A549 (cell line): Measurements from ENCODE around the gene OTUB2. TPM values are rescaled to one million over a fixed set of nuclear protein-coding genes. Genes with fewer than 3 reads are reported as not detected.

ENCODE experiments used
- ATAC-seq, 2 experiments: fragments of 200-7000 bp in 1 of 2; fragments of >200 bp in 1 of 2; cut with Nextera tagmentation in 1 of 2; cut with Tn5 transposase in 1 of 2; 3 replicates each; pipeline versions ENCODE4 v1.8.0 to v1.9.1; 2018 to 2020; ENCODE audit warnings: mild to moderate bottlenecking in 1 of 2, moderate library complexity in 1 of 2
- CTCF ChIA-PET: fragments of 300-600 bp; sonication (Branson Sonifier 250); formaldehyde crosslinking; extraction: SDS; loops from one replicate; lab custom pipeline; 2021; ENCODE audit warnings: antibody characterized with exemption, inconsistent platforms; lab: Yijun Ruan, JAX
- POLR2A ChIA-PET: fragments of 350-600 bp; formaldehyde crosslinking; extraction: SDS; loops from one replicate; lab custom pipeline; 2021; ENCODE audit warnings: antibody characterized with exemption, inconsistent platforms; lab: Yijun Ruan, JAX
- DNase-seq, 2 experiments: peaks; one replicate each; pipeline versions ENCODE4 v3.0.0 to v3.0.0-alpha.2; 2011 to 2016; ENCODE audit warnings: low read depth in 1 of 2, low spot score in 1 of 2
- FAIRE-seq: peaks from 2 replicates; lab custom pipeline; 2011; peaks lifted over from hg19 to GRCh38; lab: Jason Lieb, UNC
- H3K27ac ChIP-seq, 2 experiments: fragments of >200 bp; sonication (Bioruptor Twin); formaldehyde crosslinking; 3 replicates each; pipeline ENCODE4 v1.5.1; 2016 to 2017
- H3K4me1 ChIP-seq: fragments of >200 bp; sonication (Bioruptor Twin); formaldehyde crosslinking; 3 replicates; pipeline ENCODE4 v1.6.1; 2016
- H3K4me2 ChIP-seq: fragments of >200 bp; sonication (Bioruptor Twin); formaldehyde crosslinking; 3 replicates; pipeline ENCODE4 v1.6.1; 2016
- H3K4me3 ChIP-seq: fragments of >200 bp; sonication (Bioruptor Twin); formaldehyde crosslinking; 3 replicates; pipeline ENCODE4 v1.5.1; 2016
- H3K9me3 ChIP-seq: fragments of >200 bp; sonication (Bioruptor Twin); formaldehyde crosslinking; 3 replicates; pipeline ENCODE4 v1.6.1; 2016
- BHLHE40 ChIP-seq: IDR thresholded peaks from 2 replicates; pipeline ENCODE4 v1.6.1; 2012; ENCODE audit warnings: low read depth, low read length, inconsistent platforms
- CBX2 ChIP-seq: fragments of 200-600 bp; sonication (generic); IDR thresholded peaks from 2 replicates; pipeline ENCODE4 v1.6.1; 2016; ENCODE audit warnings: low read depth, mild to moderate bottlenecking, borderline replicate concordance
- CBX8 ChIP-seq: fragments of 200-600 bp; sonication (generic); IDR thresholded peaks from 2 replicates; pipeline ENCODE4 v1.6.1; 2016
- EHMT2 ChIP-seq: fragments of 200-600 bp; sonication (generic); IDR thresholded peaks from 2 replicates; pipeline ENCODE4 v1.6.1; 2016; ENCODE audit warnings: antibody characterized with exemption, low read depth, mild to moderate bottlenecking, moderate library complexity
- HEYL ChIP-seq: fragments of 250-450 bp; sonication (Bioruptor Pico); IDR thresholded peaks from 2 replicates; pipeline ENCODE4 v1.8.0; 2021; ENCODE audit warnings: mild to moderate bottlenecking, moderate library complexity
- HMGXB4 ChIP-seq: fragments of 250-450 bp; sonication (Bioruptor Pico); IDR thresholded peaks from 2 replicates; pipeline ENCODE4 v1.5.0; 2021; ENCODE audit warnings: mild to moderate bottlenecking, moderate library complexity, borderline replicate concordance
- HOXA7 ChIP-seq: fragments of 250-450 bp; sonication (Bioruptor Pico); IDR thresholded peaks from 2 replicates; pipeline ENCODE4 v1.5.0; 2020; ENCODE audit warnings: mild to moderate bottlenecking, moderate library complexity
- HOXB5 ChIP-seq: fragments of 250-450 bp; sonication (Bioruptor Pico); IDR thresholded peaks from 2 replicates; pipeline ENCODE4 v1.5.0; 2020; ENCODE audit warnings: mild to moderate bottlenecking, moderate library complexity
- MAFK ChIP-seq: fragments of 450-650 bp; IDR thresholded peaks from 2 replicates; pipeline ENCODE4 v1.6.1; 2014; ENCODE audit not compliant: partially characterized antibody
- NFE2L2 ChIP-seq: fragments of 150-350 bp; conservative IDR thresholded peaks from 2 replicates; pipeline ENCODE4 v1.6.1; 2014; ENCODE audit warnings: low read length
- NPAS2 ChIP-seq: fragments of 250-450 bp; sonication (Bioruptor Pico); IDR thresholded peaks from 2 replicates; pipeline ENCODE4 v1.8.0; 2022; ENCODE audit warnings: mild to moderate bottlenecking, moderate library complexity, borderline replicate concordance
- PHF8 ChIP-seq: fragments of 200-600 bp; sonication (generic); IDR thresholded peaks from 2 replicates; pipeline ENCODE4 v1.6.1; 2016; ENCODE audit warnings: low read depth, mild to moderate bottlenecking, antibody characterized with exemption, moderate library complexity, borderline replicate concordance
- RARB ChIP-seq: fragments of 250-450 bp; sonication (Bioruptor Pico); IDR thresholded peaks from 2 replicates; pipeline ENCODE4 v1.8.0; 2021; ENCODE audit warnings: mild to moderate bottlenecking, moderate library complexity
- RCOR1 ChIP-seq: fragments of 150-350 bp; IDR thresholded peaks from 2 replicates; pipeline ENCODE4 v1.6.1; 2014; ENCODE audit warnings: antibody characterized with exemption, low read length, low read depth
- RFX5 ChIP-seq: fragments of 450-650 bp; IDR thresholded peaks from 2 replicates; pipeline ENCODE4 v1.7.1; 2014; ENCODE audit warnings: antibody characterized with exemption, mild to moderate bottlenecking, moderate library complexity
- RNF2 ChIP-seq: fragments of 200-600 bp; sonication (generic); IDR thresholded peaks from 2 replicates; pipeline ENCODE4 v1.6.1; 2016; ENCODE audit warnings: low read depth, mild to moderate bottlenecking, antibody characterized with exemption, moderate library complexity, borderline replicate concordance
- SREBF2 ChIP-seq: fragments of 450-650 bp; IDR thresholded peaks from 2 replicates; pipeline ENCODE4 v1.6.1; 2014; ENCODE audit warnings: mild to moderate bottlenecking, moderate library complexity
- TFCP2L1 ChIP-seq: fragments of 250-450 bp; sonication (Bioruptor Pico); IDR thresholded peaks from 2 replicates; pipeline ENCODE4 v1.5.0; 2021; ENCODE audit warnings: mild to moderate bottlenecking
- TP53 ChIP-seq: fragments of 250-450 bp; sonication (Bioruptor Pico); IDR thresholded peaks from 2 replicates; pipeline ENCODE4 v1.5.0; 2021; ENCODE audit warnings: mild to moderate bottlenecking, moderate library complexity
- USF2 ChIP-seq: fragments of 450-650 bp; IDR thresholded peaks from 2 replicates; pipeline ENCODE4 v1.6.1; 2014; ENCODE audit warnings: antibody characterized with exemption
- ZC3H11A ChIP-seq: fragments of 450-650 bp; IDR thresholded peaks from 2 replicates; pipeline ENCODE4 v1.6.1; 2014; ENCODE audit warnings: antibody characterized with exemption, mild to moderate bottlenecking
- ZFP36 ChIP-seq: fragments of 450-650 bp; IDR thresholded peaks from 2 replicates; pipeline ENCODE4 v1.6.1; 2014; ENCODE audit warnings: borderline replicate concordance; ENCODE audit not compliant: partially characterized antibody
- WGBS: methylation state at CpG from one replicate; pipeline ENCODE4 v1.1.6; 2017; ENCODE audit errors: missing lambda C conversion rate; 5-methylcytosine and 5-hydroxymethylcytosine counted together
- polyA plus RNA-seq, 4 experiments: library from polyadenylated mRNA; depleted of rRNA in 3 of 4; stranded (reverse); fragments of >200 nt; fragmentation: RNase III in 1 of 4; extraction: RNeasy Plus Mini Kit Qiagen cat#74134 plus additional on column Dnase treatment in 1 of 4; gene quantifications; 2 replicates in 3 of 4; 3 replicates in 1 of 4; pipeline ENCODE4 v1.2.3, GENCODE V29; 2011 to 2017
- TF ChIP-seq, protein P1 (sequence below): fragments of >200 bp; sonication (Bioruptor Twin); formaldehyde crosslinking; IDR thresholded peaks from 3 replicates; pipeline ENCODE4 v1.5.1; 2016
- TF ChIP-seq, protein P2 (sequence below): IDR thresholded peaks from 2 replicates; pipeline ENCODE4 v1.6.1; 2012; ENCODE audit warnings: low read depth, borderline replicate concordance
- TF ChIP-seq, protein P3 (sequence below): IDR thresholded peaks from 2 replicates; pipeline ENCODE4 v1.6.1; 2012

Gene OTUB2
- polyA plus RNA-seq, 2 of the 4 experiments (the other 2 are of a cell fraction) = 1.2 to 2.5 TPM

GRCh38 chr14:94016446-94016976, 9.6 kb upstream of the OTUB2 start:
- ChIA-PET POLR2A (no interaction called here), CTCF (interaction anchor here (0.9 to 8.9 kb wide), 4 partner anchors 14 to 120 kb away, joined by 3 to 66 read pairs (median 26); no protein-coding TSS in a partner anchor)
- ATAC-seq (0 out of 6 replicates have a peak, but pooled peaks of 1 of the 2 experiments have one; percentile 9), DNase-seq (no peak), FAIRE-seq (no peak)
- peaks cover 6% of the 10 kb centered on the region; the same call in 2 of the 3 replicates for H3K4me1 ChIP-seq
- no peak overlapping the region for H3K4me3 ChIP-seq
- H3K9me3 ChIP-seq = no peaks in the 10 kb centered on the region
- 33% methylated on average over 4 of the region's 8 CpGs for WGBS
- H3K4me2 ChIP-seq = no peak overlapping the region
- no peak overlapping the region for H3K27ac ChIP-seq
- TF ChIP-seq HOXA7 (no peak), RNF2 (no peak)

GRCh38 chr14:94018308-94018707, 7.8 kb upstream of the OTUB2 start:
- Histone ChIP-seq H3K9me3 (no peaks in the 10 kb centered on the region), H3K4me1 (no peaks in the 10 kb centered on the region), H3K27ac (no peak overlapping the region), H3K4me2 (no peak overlapping the region), H3K4me3 (no peak overlapping the region)
- WGBS = 73% methylated on average over 6 of the region's 8 CpGs
- DNase-seq (no peak), FAIRE-seq (no peak), ATAC-seq (no peak)
- ChIA-PET CTCF (interaction anchor here (1.4 to 8.9 kb wide), 4 partner anchors 16 to 79 kb away, joined by 3 to 66 read pairs (median 30); no protein-coding TSS in a partner anchor), POLR2A (no interaction called here)
- TF ChIP-seq NFE2L2 (no peak), RFX5 (no peak), TFCP2L1 (CRISPR knock-in tag) (no peak), RCOR1 (no peak), EHMT2 (no peak), NPAS2 (no peak), TP53 (no peak), SREBF2 (no peak), ZC3H11A (no peak), HMGXB4 (CRISPR knock-in tag) (no peak), MAFK (no peak), BHLHE40 (no peak), HOXB5 (CRISPR knock-in tag) (no peak), PHF8 (no peak), RARB (CRISPR knock-in tag) (no peak)
- TF ChIP-seq, protein P1, sequence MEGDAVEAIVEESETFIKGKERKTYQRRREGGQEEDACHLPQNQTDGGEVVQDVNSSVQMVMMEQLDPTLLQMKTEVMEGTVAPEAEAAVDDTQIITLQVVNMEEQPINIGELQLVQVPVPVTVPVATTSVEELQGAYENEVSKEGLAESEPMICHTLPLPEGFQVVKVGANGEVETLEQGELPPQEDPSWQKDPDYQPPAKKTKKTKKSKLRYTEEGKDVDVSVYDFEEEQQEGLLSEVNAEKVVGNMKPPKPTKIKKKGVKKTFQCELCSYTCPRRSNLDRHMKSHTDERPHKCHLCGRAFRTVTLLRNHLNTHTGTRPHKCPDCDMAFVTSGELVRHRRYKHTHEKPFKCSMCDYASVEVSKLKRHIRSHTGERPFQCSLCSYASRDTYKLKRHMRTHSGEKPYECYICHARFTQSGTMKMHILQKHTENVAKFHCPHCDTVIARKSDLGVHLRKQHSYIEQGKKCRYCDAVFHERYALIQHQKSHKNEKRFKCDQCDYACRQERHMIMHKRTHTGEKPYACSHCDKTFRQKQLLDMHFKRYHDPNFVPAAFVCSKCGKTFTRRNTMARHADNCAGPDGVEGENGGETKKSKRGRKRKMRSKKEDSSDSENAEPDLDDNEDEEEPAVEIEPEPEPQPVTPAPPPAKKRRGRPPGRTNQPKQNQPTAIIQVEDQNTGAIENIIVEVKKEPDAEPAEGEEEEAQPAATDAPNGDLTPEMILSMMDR = no peak

- CTCF ChIA-PET = interaction anchor here (3.9 to 8.9 kb wide), 3 partner anchors 17 to 80 kb away, joined by 12 to 66 read pairs (median 47); no protein-coding TSS in a partner anchor
- DNase-seq = no peak
- TF ChIP-seq RARB (CRISPR knock-in tag) (no peak), USF2 (no peak), HOXA7 (no peak), CBX2 (no peak), PHF8 (no peak), NFE2L2 (no peak), SREBF2 (no peak), HEYL (CRISPR knock-in tag) (no peak), NPAS2 (no peak), HMGXB4 (CRISPR knock-in tag) (no peak), CBX8 (no peak), ZFP36 (no peak), EHMT2 (no peak)
- TF ChIP-seq, protein P2, sequence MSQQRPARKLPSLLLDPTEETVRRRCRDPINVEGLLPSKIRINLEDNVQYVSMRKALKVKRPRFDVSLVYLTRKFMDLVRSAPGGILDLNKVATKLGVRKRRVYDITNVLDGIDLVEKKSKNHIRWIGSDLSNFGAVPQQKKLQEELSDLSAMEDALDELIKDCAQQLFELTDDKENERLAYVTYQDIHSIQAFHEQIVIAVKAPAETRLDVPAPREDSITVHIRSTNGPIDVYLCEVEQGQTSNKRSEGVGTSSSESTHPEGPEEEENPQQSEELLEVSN = no peak
- TF ChIP-seq, protein P3, sequence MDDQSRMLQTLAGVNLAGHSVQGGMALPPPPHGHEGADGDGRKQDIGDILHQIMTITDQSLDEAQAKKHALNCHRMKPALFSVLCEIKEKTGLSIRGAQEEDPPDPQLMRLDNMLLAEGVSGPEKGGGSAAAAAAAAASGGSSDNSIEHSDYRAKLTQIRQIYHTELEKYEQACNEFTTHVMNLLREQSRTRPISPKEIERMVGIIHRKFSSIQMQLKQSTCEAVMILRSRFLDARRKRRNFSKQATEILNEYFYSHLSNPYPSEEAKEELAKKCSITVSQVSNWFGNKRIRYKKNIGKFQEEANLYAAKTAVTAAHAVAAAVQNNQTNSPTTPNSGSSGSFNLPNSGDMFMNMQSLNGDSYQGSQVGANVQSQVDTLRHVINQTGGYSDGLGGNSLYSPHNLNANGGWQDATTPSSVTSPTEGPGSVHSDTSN = no peak
These were observed 6.8 kb upstream of the OTUB2 start for GRCh38 chr14:94019329-94019728.

More at GRCh38 chr14:94019329-94019728, 6.8 kb upstream of the OTUB2 start:
- Histone ChIP-seq H3K27ac (no peak overlapping the region), H3K4me1 (no peaks in the 10 kb centered on the region), H3K4me3 (no peak overlapping the region), H3K4me2 (no peak overlapping the region), H3K9me3 (no peaks in the 10 kb centered on the region)
- WGBS = 76% methylated on average over 6 of the region's 6 CpGs
- ATAC-seq (no peak), FAIRE-seq (no peak)
- POLR2A ChIA-PET = no interaction called here
